GM23338 (cell line): Measurements from ENCODE around the gene TBC1D8B. TPM values are rescaled to one million over a fixed set of nuclear protein-coding genes. Genes with fewer than 3 reads are reported as not detected.

ENCODE experiments used
- ATAC-seq: fragments of 200-7000 bp; cut with Tn5 transposase; 3 replicates; pipeline ENCODE4 v1.9.1; 2020
- DNase-seq: peaks from one replicate; pipeline ENCODE4 v3.0.0-alpha.2; 2015; ENCODE audit warnings: low spot score
- H2AFZ ChIP-seq: fragments of 200-600 bp; sonication (generic); 2 replicates; pipeline ENCODE4 v1.8.0; 2016; ENCODE audit warnings: antibody characterized with exemption, mild to moderate bottlenecking, moderate library complexity
- H3F3A ChIP-seq: fragments of 200-600 bp; sonication (generic); replicated peaks from 2 replicates; pipeline ENCODE4 v1.8.0; 2017; ENCODE audit warnings: antibody characterized with exemption, mixed run types, low read depth
- H3K27ac ChIP-seq: fragments of 200-600 bp; sonication (generic); 2 replicates; pipeline ENCODE4 v1.6.1; 2016; ENCODE audit warnings: low read depth
- H3K27me3 ChIP-seq: fragments of 200-600 bp; sonication (generic); 2 replicates; pipeline ENCODE4 v1.8.0; 2016; ENCODE audit warnings: mild to moderate bottlenecking, mixed run types, moderate library complexity; ENCODE audit not compliant: insufficient read depth
- H3K36me3 ChIP-seq: fragments of 200-600 bp; sonication (generic); 2 replicates; pipeline ENCODE4 v1.8.0; 2016; ENCODE audit warnings: mild to moderate bottlenecking; ENCODE audit not compliant: insufficient read depth
- H3K4me1 ChIP-seq: fragments of 200-600 bp; sonication (generic); 2 replicates; pipeline ENCODE4 v1.8.0; 2016; ENCODE audit warnings: mild to moderate bottlenecking, moderate library complexity; ENCODE audit not compliant: insufficient read depth
- H3K4me2 ChIP-seq: fragments of 200-600 bp; sonication (generic); 2 replicates; pipeline ENCODE4 v1.7.1; 2017; ENCODE audit warnings: mixed run types
- H3K4me3 ChIP-seq: fragments of 200-600 bp; sonication (generic); 2 replicates; pipeline ENCODE4 v1.6.1; 2016; ENCODE audit warnings: mixed run types
- H3K79me2 ChIP-seq: fragments of 200-600 bp; sonication (generic); replicated peaks from 2 replicates; pipeline ENCODE4 v1.8.0; 2017; ENCODE audit warnings: mild to moderate bottlenecking; ENCODE audit not compliant: insufficient read depth
- H3K9me2 ChIP-seq: fragments of 200-600 bp; sonication (generic); 2 replicates; pipeline ENCODE4 v1.8.0; 2017; ENCODE audit not compliant: insufficient read depth
- H4K20me1 ChIP-seq: fragments of 200-600 bp; sonication (generic); replicated peaks from 2 replicates; pipeline ENCODE4 v1.8.0; 2017; ENCODE audit warnings: mild to moderate bottlenecking; ENCODE audit not compliant: insufficient read depth
- H3K27ac Mint-ChIP-seq: 2 replicates; pipeline ENCODE4 v1.8.0; 2020; ENCODE audit warnings: inconsistent platforms, mild to moderate bottlenecking, moderate library complexity, mixed read lengths
- H3K27me3 Mint-ChIP-seq: 3 replicates; pipeline ENCODE4 v1.8.0; 2022; ENCODE audit warnings: low read depth, mild to moderate bottlenecking, moderate library complexity, mixed read lengths, inconsistent platforms; ENCODE audit not compliant: insufficient read depth, poor library complexity
- H3K36me3 Mint-ChIP-seq: 3 replicates; pipeline ENCODE4 v1.8.0; 2021; ENCODE audit warnings: low read depth, mild to moderate bottlenecking, inconsistent platforms, moderate library complexity, mixed read lengths
- H3K4me1 Mint-ChIP-seq: 3 replicates; pipeline ENCODE4 v1.8.0; 2020; ENCODE audit warnings: mild to moderate bottlenecking, inconsistent platforms, mixed read lengths
- H3K4me3 Mint-ChIP-seq: 3 replicates; pipeline ENCODE4 v1.8.0; 2021; ENCODE audit warnings: moderate library complexity, mild to moderate bottlenecking, inconsistent platforms, mixed read lengths
- H3K9me3 Mint-ChIP-seq: 3 replicates; pipeline ENCODE4 v1.8.0; 2020; ENCODE audit warnings: moderate library complexity, mild to moderate bottlenecking, inconsistent platforms, mixed read lengths
- EZH2 ChIP-seq: fragments of 200-600 bp; sonication (generic); IDR thresholded peaks from one replicate; pipeline ENCODE4 v1.8.0; 2017; ENCODE audit warnings: antibody characterized with exemption, mild to moderate bottlenecking, low read depth; ENCODE audit not compliant: unreplicated experiment
- JUNB ChIP-seq: IDR thresholded peaks from one replicate; pipeline ENCODE4 v1.6.1; 2016; ENCODE audit warnings: antibody characterized with exemption; ENCODE audit not compliant: unreplicated experiment
- NANOG ChIP-seq: IDR thresholded peaks from 2 replicates; pipeline ENCODE4 v1.6.1; 2016; ENCODE audit warnings: antibody characterized with exemption, borderline replicate concordance
- POLR2AphosphoS5 ChIP-seq: IDR thresholded peaks from 2 replicates; pipeline ENCODE4 v1.6.1; 2016; ENCODE audit warnings: antibody characterized with exemption, low read depth
- STAT1 ChIP-seq: IDR thresholded peaks from one replicate; pipeline ENCODE4 v1.6.1; 2016; ENCODE audit warnings: antibody characterized with exemption; ENCODE audit not compliant: unreplicated experiment
- ZNF114 ChIP-seq: fragments of 250-450 bp; sonication (Bioruptor Pico); IDR thresholded peaks from 2 replicates; pipeline ENCODE4 v1.5.0; 2020; ENCODE audit warnings: mild to moderate bottlenecking, moderate library complexity
- ZNF331 ChIP-seq: fragments of 250-450 bp; sonication (Bioruptor Pico); IDR thresholded peaks from 2 replicates; pipeline ENCODE4 v1.5.0; 2020; ENCODE audit warnings: low read depth, mild to moderate bottlenecking, moderate library complexity
- ZNF462 ChIP-seq: fragments of 250-450 bp; sonication (Bioruptor Pico); IDR thresholded peaks from 2 replicates; pipeline ENCODE4 v1.5.0; 2020; ENCODE audit warnings: mild to moderate bottlenecking, moderate library complexity
- polyA plus RNA-seq: library from polyadenylated mRNA; unstranded; fragments of >200 nt; fragmentation: Nextera tagmentation; extraction: Ambion mirVana; gene quantifications from 2 replicates; pipeline ENCODE4 v1.2.1, GENCODE V29; 2016
- total RNA-seq: library from RNA; depleted of rRNA; stranded (reverse); fragments of >200 nt; shearing (Covaris generic); gene quantifications from 2 replicates; pipeline ENCODE4 v1.2.3, GENCODE V29; 2014
- TF ChIP-seq, protein P1 (sequence below), 2 experiments: fragments of 200-600 bp in 1 of 2; sonication (generic) in 1 of 2; conservative IDR thresholded peaks; 2 replicates each; pipeline versions ENCODE4 v1.5.1 to v1.6.1; 2016 to 2017; ENCODE audit warnings: antibody characterized with exemption in 2 of 2, low read depth in 2 of 2, mild to moderate bottlenecking in 2 of 2, moderate library complexity in 1 of 2
- TF ChIP-seq, protein P2 (sequence below): IDR thresholded peaks from 2 replicates; pipeline ENCODE4 v1.6.1; 2016; ENCODE audit warnings: antibody characterized with exemption

The TBC1D8B gene
- total and polyA plus RNA-seq, 2 experiments from 2014 or later: 5.5 to 7.6 TPM

GRCh38 chrX:106903291-106903824, 100.9 kb downstream of the TBC1D8B start, which contains the start of gene RIPPLY1:
Gene RIPPLY1 (minus strand): TSS chrX:106903341. CDS start chrX:106903287, 54 bp downstream.
- DNase-seq (no peak), ATAC-seq (no peak)
- Mint-ChIP-seq H3K36me3 (no peaks in the 10 kb centered on the region), H3K27me3 (no peaks in the 10 kb centered on the region), H3K4me3 (no peak within 1 kb of the TSS), H3K27ac (no peak within 1 kb of the TSS), H3K4me1 (peaks cover 7% of the 10 kb centered on the region; the same call in 2 of the 3 replicates), H3K9me3 (no peaks in the 10 kb centered on the region)
- Histone ChIP-seq H3K4me1 (no peaks in the 10 kb centered on the region), H3K4me2 (no peak within 1 kb of the TSS), H3K4me3 (no peak within 1 kb of the TSS), H3F3A (no peaks in the 10 kb centered on the region), H4K20me1 (no peaks in the 10 kb centered on the region), H3K36me3 (no peaks in the 10 kb centered on the region), H2AFZ (no peak within 1 kb of the TSS), H3K27ac (no peak within 1 kb of the TSS), H3K27me3 (no peaks in the 10 kb centered on the region), H3K79me2 (no peaks in the 10 kb centered on the region), H3K9me2 (no peaks in the 10 kb centered on the region)
- no peak for TF ChIP-seq STAT1
- no peak for TF ChIP-seq ZNF114 (CRISPR knock-in tag)
- TF ChIP-seq, protein P1, sequence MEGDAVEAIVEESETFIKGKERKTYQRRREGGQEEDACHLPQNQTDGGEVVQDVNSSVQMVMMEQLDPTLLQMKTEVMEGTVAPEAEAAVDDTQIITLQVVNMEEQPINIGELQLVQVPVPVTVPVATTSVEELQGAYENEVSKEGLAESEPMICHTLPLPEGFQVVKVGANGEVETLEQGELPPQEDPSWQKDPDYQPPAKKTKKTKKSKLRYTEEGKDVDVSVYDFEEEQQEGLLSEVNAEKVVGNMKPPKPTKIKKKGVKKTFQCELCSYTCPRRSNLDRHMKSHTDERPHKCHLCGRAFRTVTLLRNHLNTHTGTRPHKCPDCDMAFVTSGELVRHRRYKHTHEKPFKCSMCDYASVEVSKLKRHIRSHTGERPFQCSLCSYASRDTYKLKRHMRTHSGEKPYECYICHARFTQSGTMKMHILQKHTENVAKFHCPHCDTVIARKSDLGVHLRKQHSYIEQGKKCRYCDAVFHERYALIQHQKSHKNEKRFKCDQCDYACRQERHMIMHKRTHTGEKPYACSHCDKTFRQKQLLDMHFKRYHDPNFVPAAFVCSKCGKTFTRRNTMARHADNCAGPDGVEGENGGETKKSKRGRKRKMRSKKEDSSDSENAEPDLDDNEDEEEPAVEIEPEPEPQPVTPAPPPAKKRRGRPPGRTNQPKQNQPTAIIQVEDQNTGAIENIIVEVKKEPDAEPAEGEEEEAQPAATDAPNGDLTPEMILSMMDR (conservative IDR thresholded peaks at IDR 0.05; ENCODE audit: low read depth in 2 of 2): no peak
- no peak for TF ChIP-seq NANOG
- TF ChIP-seq, protein P2, sequence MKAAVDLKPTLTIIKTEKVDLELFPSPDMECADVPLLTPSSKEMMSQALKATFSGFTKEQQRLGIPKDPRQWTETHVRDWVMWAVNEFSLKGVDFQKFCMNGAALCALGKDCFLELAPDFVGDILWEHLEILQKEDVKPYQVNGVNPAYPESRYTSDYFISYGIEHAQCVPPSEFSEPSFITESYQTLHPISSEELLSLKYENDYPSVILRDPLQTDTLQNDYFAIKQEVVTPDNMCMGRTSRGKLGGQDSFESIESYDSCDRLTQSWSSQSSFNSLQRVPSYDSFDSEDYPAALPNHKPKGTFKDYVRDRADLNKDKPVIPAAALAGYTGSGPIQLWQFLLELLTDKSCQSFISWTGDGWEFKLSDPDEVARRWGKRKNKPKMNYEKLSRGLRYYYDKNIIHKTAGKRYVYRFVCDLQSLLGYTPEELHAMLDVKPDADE: no peak
- no peak for TF ChIP-seq ZNF331

DNA sequence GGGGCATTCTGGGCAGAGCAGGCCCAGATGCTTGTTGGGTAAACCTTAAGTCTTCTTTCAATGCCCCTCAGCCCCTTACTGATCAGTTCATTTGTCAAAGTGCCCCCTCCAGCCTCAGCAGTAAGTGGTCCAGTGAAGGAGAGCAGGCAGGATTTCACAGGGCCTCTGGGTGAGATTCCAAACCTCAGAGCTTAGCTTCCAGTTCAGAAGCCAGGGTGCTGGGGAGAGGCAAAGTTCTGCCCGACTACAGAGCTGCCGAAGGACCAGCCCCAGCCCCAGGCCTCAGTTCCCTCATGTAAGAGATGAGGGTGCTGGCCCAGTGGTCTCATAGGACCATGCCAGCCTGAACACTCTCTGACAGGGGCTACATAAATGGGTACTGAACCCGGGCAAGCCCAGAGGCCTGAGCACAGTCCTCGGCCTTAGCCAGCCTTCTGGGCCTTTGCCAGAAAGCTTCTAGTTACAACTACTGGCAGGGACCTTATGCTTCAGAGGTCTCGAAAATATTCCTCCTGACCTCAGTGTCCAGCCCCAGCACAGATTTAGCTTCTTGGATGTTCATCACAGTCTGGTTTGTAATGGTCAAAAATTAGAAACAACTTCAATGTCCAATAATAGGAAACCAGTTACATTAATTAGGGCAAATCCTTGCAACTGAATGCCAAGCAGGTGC, 101.5 kb downstream of the TBC1D8B start:
- no peaks in the 10 kb centered on the region for H3K9me3 Mint-ChIP-seq
- H3F3A ChIP-seq: no peaks in the 10 kb centered on the region
- ATAC-seq (no peak), DNase-seq (no peak)
- H3K27ac Mint-ChIP-seq: no peak overlapping the region
- H3K79me2 ChIP-seq: no peaks in the 10 kb centered on the region
- no peak overlapping the region for H3K4me2 ChIP-seq
- H3K36me3 Mint-ChIP-seq: no peaks in the 10 kb centered on the region
- no peaks in the 10 kb centered on the region for H3K36me3 ChIP-seq
- no peak overlapping the region for H3K4me3 Mint-ChIP-seq
- no peak overlapping the region for H2AFZ ChIP-seq
- no peaks in the 10 kb centered on the region for H3K27me3 ChIP-seq
- peaks cover 3% of the 10 kb centered on the region; the same call in 2 of the 3 replicates for H3K4me1 Mint-ChIP-seq
- no peaks in the 10 kb centered on the region for H4K20me1 ChIP-seq
- no peak overlapping the region for H3K4me3 ChIP-seq
- no peaks in the 10 kb centered on the region for H3K4me1 ChIP-seq
- H3K9me2 ChIP-seq: no peaks in the 10 kb centered on the region
- H3K27ac ChIP-seq: no peak overlapping the region
- peaks cover 1% of the 10 kb centered on the region for H3K27me3 Mint-ChIP-seq
- TF ChIP-seq EZH2 (no peak), ZNF462 (CRISPR knock-in tag) (no peak), POLR2AphosphoS5 (no peak), JUNB (no peak), NANOG (no peak)
